ENCODE measurements around the gene TUBB. TPM values are rescaled to one million over a fixed set of nuclear protein-coding genes. Genes with fewer than 3 reads are reported as not detected.

The TUBB gene
- polyA plus RNA-seq, 2 of the 4 experiments (the other 2 are of a cell fraction) = 691 to 1,044 TPM

DNA sequence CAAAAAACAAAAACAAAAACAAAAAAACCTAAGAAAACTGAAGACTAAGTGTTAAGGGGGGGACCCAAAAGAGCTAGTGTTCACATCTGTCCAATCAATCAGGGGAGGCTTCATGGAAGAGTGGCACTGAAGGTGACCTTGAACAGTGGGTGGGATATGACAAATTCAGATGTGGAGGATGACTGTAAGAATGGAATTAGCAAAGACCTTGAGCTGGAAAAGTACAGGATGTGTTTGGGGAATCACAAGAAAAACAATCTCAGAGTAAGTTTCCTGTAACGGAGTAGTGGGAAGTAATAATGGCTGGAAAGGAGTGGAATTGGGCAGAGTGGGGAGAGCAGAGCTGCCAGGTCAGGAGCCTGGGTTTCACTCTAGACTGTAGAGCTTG is 27.1 kb downstream of the TUBB start:
- ATAC-seq = no peak
- 95% methylated on average over 1 of the region's 1 CpG for WGBS (ENCODE audit: missing lambda C conversion rate)
- Histone ChIP-seq H3K9me3 (no peaks in the 10 kb centered on the region), H3K27ac (peak overlapping the region; percentile 97), H3K4me3 (no peak overlapping the region), H3K4me1 (peaks cover 74% of the 10 kb centered on the region), H3K4me2 (no peak overlapping the region)
- DNase-seq (ENCODE audit: low read depth in 1 of 2, low spot score in 1 of 2) = no peak
- TF ChIP-seq CHD2 (IDR thresholded peaks at IDR 0.05; ENCODE audit: low read length, partially characterized antibody) (no peak), CHD4 (IDR thresholded peaks at IDR 0.05; ENCODE audit: borderline replicate concordance) (no peak), ZFP36 (IDR thresholded peaks at IDR 0.05; ENCODE audit: borderline replicate concordance, partially characterized antibody) (peak; percentile 16), HEYL (CRISPR knock-in tag; IDR thresholded peaks at IDR 0.05) (no peak)
- TF ChIP-seq, protein P1, sequence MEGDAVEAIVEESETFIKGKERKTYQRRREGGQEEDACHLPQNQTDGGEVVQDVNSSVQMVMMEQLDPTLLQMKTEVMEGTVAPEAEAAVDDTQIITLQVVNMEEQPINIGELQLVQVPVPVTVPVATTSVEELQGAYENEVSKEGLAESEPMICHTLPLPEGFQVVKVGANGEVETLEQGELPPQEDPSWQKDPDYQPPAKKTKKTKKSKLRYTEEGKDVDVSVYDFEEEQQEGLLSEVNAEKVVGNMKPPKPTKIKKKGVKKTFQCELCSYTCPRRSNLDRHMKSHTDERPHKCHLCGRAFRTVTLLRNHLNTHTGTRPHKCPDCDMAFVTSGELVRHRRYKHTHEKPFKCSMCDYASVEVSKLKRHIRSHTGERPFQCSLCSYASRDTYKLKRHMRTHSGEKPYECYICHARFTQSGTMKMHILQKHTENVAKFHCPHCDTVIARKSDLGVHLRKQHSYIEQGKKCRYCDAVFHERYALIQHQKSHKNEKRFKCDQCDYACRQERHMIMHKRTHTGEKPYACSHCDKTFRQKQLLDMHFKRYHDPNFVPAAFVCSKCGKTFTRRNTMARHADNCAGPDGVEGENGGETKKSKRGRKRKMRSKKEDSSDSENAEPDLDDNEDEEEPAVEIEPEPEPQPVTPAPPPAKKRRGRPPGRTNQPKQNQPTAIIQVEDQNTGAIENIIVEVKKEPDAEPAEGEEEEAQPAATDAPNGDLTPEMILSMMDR (IDR thresholded peaks at IDR 0.05) = no peak
- FAIRE-seq = no peak
- CTCF ChIA-PET = interaction anchor here (0.6 to 1.9 kb wide), 8 partner anchors 10 to 130 kb away, joined by 3 to 8 read pairs (median 4); no protein-coding TSS in a partner anchor
- POLR2A ChIA-PET = interaction anchor here (0.6 to 1.0 kb wide), 3 partner anchors 22 to 67 kb away, joined by 3 to 6 read pairs (median 4); no protein-coding TSS in a partner anchor

- H3K4me1 ChIP-seq = peaks cover 80% of the 10 kb centered on the region
- 30% methylated on average over 6 of the region's 6 CpGs for WGBS (ENCODE audit: missing lambda C conversion rate)
- ChIA-PET CTCF (interaction anchor here (1.4 to 2.1 kb wide), 5 partner anchors 18 to 69 kb away, joined by 3 to 7 read pairs (median 5); no protein-coding TSS in a partner anchor), POLR2A (interaction anchor here (0.6 kb wide), 1 partner anchor 68 kb away, joined by 4 read pairs; no protein-coding TSS in a partner anchor)
- peak overlapping the region; percentile 74 for H3K4me2 ChIP-seq
- H3K27ac ChIP-seq = peak overlapping the region; percentile 97
- ATAC-seq (no peak), DNase-seq (ENCODE audit: low read depth in 1 of 2, low spot score in 1 of 2) (peak in 1 of 2 experiments; percentile 86), FAIRE-seq (no peak)
- H3K4me3 ChIP-seq = 0 out of 3 replicates have a peak overlapping the region, but pooled peaks have one; percentile 12
- no peaks in the 10 kb centered on the region for H3K9me3 ChIP-seq
- TF ChIP-seq FOXS1 (CRISPR knock-in tag; IDR thresholded peaks at IDR 0.05) (no peak), SREBF2 (IDR thresholded peaks at IDR 0.05) (no peak), FOSL2 (IDR thresholded peaks at IDR 0.05) (no peak), FOSL2 (CRISPR knock-in tag; IDR thresholded peaks at IDR 0.05) (peak; percentile 34; the same call in 1 of the 2 replicates), BCL3 (IDR thresholded peaks at IDR 0.05) (no peak), HMGXB4 (CRISPR knock-in tag; IDR thresholded peaks at IDR 0.05; ENCODE audit: borderline replicate concordance) (no peak), NPAS2 (CRISPR knock-in tag; IDR thresholded peaks at IDR 0.05; ENCODE audit: borderline replicate concordance) (no peak; the same call in 1 of the 2 replicates), EP300 (IDR thresholded peaks at IDR 0.05) (no peak; a peak in 1 of 5 replicates), KDM1A (IDR thresholded peaks at IDR 0.05; ENCODE audit: low read depth) (no peak), POLR2A (IDR thresholded peaks at IDR 0.05; ENCODE audit: low read length) (no peak), USF2 (IDR thresholded peaks at IDR 0.05) (no peak), CHD4 (IDR thresholded peaks at IDR 0.05; ENCODE audit: borderline replicate concordance) (no peak), EHMT2 (IDR thresholded peaks at IDR 0.05; ENCODE audit: low read depth) (no peak), HES2 (IDR thresholded peaks at IDR 0.05) (no peak), JUNB (IDR thresholded peaks at IDR 0.05) (no peak), CBX8 (IDR thresholded peaks at IDR 0.05) (no peak), BHLHE40 (IDR thresholded peaks at IDR 0.05; ENCODE audit: low read depth, low read length) (no peak), RCOR1 (IDR thresholded peaks at IDR 0.05; ENCODE audit: low read depth, low read length) (no peak), HOXB13 (CRISPR knock-in tag; IDR thresholded peaks at IDR 0.05; ENCODE audit: low read depth) (no peak), NR3C1 (IDR thresholded peaks at IDR 0.05) (no peak)
- TF ChIP-seq, protein P2, sequence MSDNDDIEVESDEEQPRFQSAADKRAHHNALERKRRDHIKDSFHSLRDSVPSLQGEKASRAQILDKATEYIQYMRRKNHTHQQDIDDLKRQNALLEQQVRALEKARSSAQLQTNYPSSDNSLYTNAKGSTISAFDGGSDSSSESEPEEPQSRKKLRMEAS (IDR thresholded peaks at IDR 0.05) = peak; percentile 55; the same call in 1 of the 2 replicates
- TF ChIP-seq, protein P3, sequence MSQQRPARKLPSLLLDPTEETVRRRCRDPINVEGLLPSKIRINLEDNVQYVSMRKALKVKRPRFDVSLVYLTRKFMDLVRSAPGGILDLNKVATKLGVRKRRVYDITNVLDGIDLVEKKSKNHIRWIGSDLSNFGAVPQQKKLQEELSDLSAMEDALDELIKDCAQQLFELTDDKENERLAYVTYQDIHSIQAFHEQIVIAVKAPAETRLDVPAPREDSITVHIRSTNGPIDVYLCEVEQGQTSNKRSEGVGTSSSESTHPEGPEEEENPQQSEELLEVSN (IDR thresholded peaks at IDR 0.05; ENCODE audit: borderline replicate concordance, low read depth) = no peak
- TF ChIP-seq, protein P1 (IDR thresholded peaks at IDR 0.05) = no peak
Measured at GRCh38 chr6:30747902-30748769, 28.0 kb downstream of the TUBB start.

Measured in A549 (cell line).